NCI-H1436 treated with DMSO at 0.1 percent for 48 hours (cell line): Measurements from ENCODE around the gene CD40.
"Not testable (repeated sequence)": the region's sequence is repeated elsewhere in the genome, so short reads cannot be mapped to it uniquely, and the experiment has no call there.

Experiments
- DNase-seq: peaks from one replicate; lab custom pipeline; 2025; lab: John Stamatoyannopoulos, UW

Gene CD40

GRCh38 chr20:46117704-46118467 lies at the start of gene CD40:
Gene CD40, plus strand, starts transcription at chr20:46118314. Its CDS starts 30 bp downstream, at chr20:46118344.
- no peak for DNase-seq

- DNase-seq, result no peak
Observed at GRCh38 chr20:46070215-46070900, 47.8 kb upstream of the CD40 start.

- no peak for DNase-seq
Observed at GRCh38 chr20:46071573-46071972, 46.5 kb upstream of the CD40 start.

- no peak for DNase-seq
Observed at GRCh38 chr20:46073024-46073423, 45.1 kb upstream of the CD40 start.

GRCh38 chr20:46073443-46073842 lies 44.7 kb upstream of the CD40 start:
- DNase-seq, result no peak

- DNase-seq, result no peak
Observed at GRCh38 chr20:46074006-46074405, 44.1 kb upstream of the CD40 start.

GRCh38 chr20:46076806-46077205 lies 41.3 kb upstream of the CD40 start:
- no peak for DNase-seq

- DNase-seq, result no peak
Observed at GRCh38 chr20:46077642-46078305, 40.3 kb upstream of the CD40 start.

GRCh38 chr20:46078954-46079353 lies 39.2 kb upstream of the CD40 start:
- DNase-seq, result no peak

GRCh38 chr20:46081074-46081473 lies 37.0 kb upstream of the CD40 start:
- DNase-seq, result no peak

- DNase-seq, result no peak
Observed at GRCh38 chr20:46083101-46083500, 35.0 kb upstream of the CD40 start.

GRCh38 chr20:46083531-46084061 lies 34.5 kb upstream of the CD40 start:
- DNase-seq, result no peak

GRCh38 chr20:46084805-46085178 lies 33.3 kb upstream of the CD40 start:
- no peak for DNase-seq

- DNase-seq, result peak; percentile 17
Observed at GRCh38 chr20:46085179-46085851, 32.8 kb upstream of the CD40 start.

GRCh38 chr20:46087161-46087560 lies 31.0 kb upstream of the CD40 start:
- DNase-seq, result no peak

GRCh38 chr20:46088409-46089166 lies 29.5 kb upstream of the CD40 start:
- no peak for DNase-seq

- no peak for DNase-seq
Observed at GRCh38 chr20:46089167-46089416, 29.0 kb upstream of the CD40 start.

- peak; percentile 73 for DNase-seq
Observed at GRCh38 chr20:46089417-46090388, 28.4 kb upstream of the CD40 start, which contains the start of gene NCOA5. Gene NCOA5, minus strand, starts transcription at chr20:46089962. Its CDS starts 10,538 bp downstream, at chr20:46079424.

- DNase-seq, result not testable (repeated sequence)
Observed at GRCh38 chr20:46091622-46092535, 26.2 kb upstream of the CD40 start.
